DND-41 (cell line): Measurements from ENCODE around the gene REN.

ENCODE experiments used
- ATAC-seq: fragments of 200-7000 bp; cut with Tn5 transposase; 3 replicates; pipeline ENCODE4 v1.9.1; 2021; ENCODE audit warnings: low read depth; ENCODE audit not compliant: insufficient read depth
- DNase-seq: peaks from one replicate; pipeline ENCODE4 v3.0.0-alpha.2; 2020
- H2AFZ ChIP-seq: 2 replicates; pipeline ENCODE4 v1.6.0; 2012; ENCODE audit warnings: low read depth, low read length
- H3K27ac ChIP-seq: 2 replicates; pipeline ENCODE4 v1.5.1; 2012; ENCODE audit warnings: low read length, inconsistent platforms
- H3K27me3 ChIP-seq: fragments of 200-600 bp; sonication (generic); 2 replicates; pipeline ENCODE4 v1.6.0; 2012; ENCODE audit warnings: low read length, mild to moderate bottlenecking, inconsistent platforms; ENCODE audit not compliant: insufficient read depth, poor library complexity
- H3K36me3 ChIP-seq: 2 replicates; pipeline ENCODE4 v1.5.1; 2012; ENCODE audit warnings: low read length, inconsistent platforms; ENCODE audit not compliant: insufficient read depth
- H3K4me1 ChIP-seq: 2 replicates; pipeline ENCODE4 v1.5.1; 2012; ENCODE audit warnings: mild to moderate bottlenecking, low read length; ENCODE audit not compliant: insufficient read depth
- H3K4me2 ChIP-seq: 2 replicates; pipeline ENCODE4 v1.6.0; 2012; ENCODE audit warnings: mild to moderate bottlenecking, moderate library complexity, low read length, inconsistent platforms; ENCODE audit not compliant: insufficient read depth
- H3K4me3 ChIP-seq, 2 experiments: fragments of 200-600 bp in 1 of 2; shearing (Covaris generic) in 1 of 2; 2 replicates each; pipeline ENCODE4 v1.5.1; 2012 to 2016; ENCODE audit warnings: inconsistent platforms in 2 of 2, low read length in 2 of 2, mild to moderate bottlenecking in 2 of 2, low read depth in 1 of 2, moderate library complexity in 1 of 2
- H3K79me2 ChIP-seq: 2 replicates; pipeline ENCODE4 v1.6.0; 2012; ENCODE audit warnings: low read length, inconsistent platforms; ENCODE audit not compliant: insufficient read depth
- H3K9ac ChIP-seq: 2 replicates; pipeline ENCODE4 v1.6.0; 2012; ENCODE audit warnings: low read depth, mild to moderate bottlenecking, inconsistent platforms, low read length, moderate library complexity
- H3K9me3 ChIP-seq: 2 replicates; pipeline ENCODE4 v1.5.1; 2012; ENCODE audit warnings: low read length, moderate library complexity, mild to moderate bottlenecking, inconsistent platforms; ENCODE audit not compliant: insufficient read depth, severe bottlenecking
- H4K20me1 ChIP-seq: 2 replicates; pipeline ENCODE4 v1.6.0; 2012; ENCODE audit warnings: low read length; ENCODE audit not compliant: insufficient read depth
- EZH2 ChIP-seq: IDR thresholded peaks from 3 replicates; pipeline ENCODE4 v1.6.1; 2012; ENCODE audit warnings: borderline replicate concordance, low read depth, mild to moderate bottlenecking, moderate library complexity, low read length, inconsistent platforms; ENCODE audit not compliant: severe bottlenecking
- TF ChIP-seq, protein P1 (sequence below): IDR thresholded peaks from 2 replicates; pipeline ENCODE4 v1.5.1; 2012; ENCODE audit warnings: borderline replicate concordance, low read length, moderate library complexity, mild to moderate bottlenecking; ENCODE audit not compliant: poor library complexity, severe bottlenecking; ENCODE audit errors: extremely low read depth

The REN gene

DNA sequence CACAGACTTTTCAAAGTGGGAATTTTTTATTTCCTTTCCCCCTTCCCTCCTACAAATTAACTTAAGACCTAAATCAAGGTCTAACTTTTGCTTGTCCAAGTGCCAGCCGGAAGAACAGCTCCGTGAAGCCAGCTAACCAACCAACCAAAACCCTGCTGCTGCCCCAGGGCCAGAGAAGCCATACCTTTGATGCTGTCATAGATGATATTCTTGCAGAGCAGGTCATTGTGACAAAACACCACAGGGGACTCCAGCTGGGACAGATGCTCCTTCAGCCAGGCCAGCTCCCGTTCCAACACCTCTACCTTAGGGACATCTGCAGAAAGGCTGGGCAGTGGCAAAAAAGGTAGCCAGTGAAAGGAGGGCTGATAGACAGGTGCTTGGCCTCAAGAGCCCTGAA lies 25.0 kb downstream of the REN start:
- TF ChIP-seq EZH2 = no peak
- TF ChIP-seq, protein P1, sequence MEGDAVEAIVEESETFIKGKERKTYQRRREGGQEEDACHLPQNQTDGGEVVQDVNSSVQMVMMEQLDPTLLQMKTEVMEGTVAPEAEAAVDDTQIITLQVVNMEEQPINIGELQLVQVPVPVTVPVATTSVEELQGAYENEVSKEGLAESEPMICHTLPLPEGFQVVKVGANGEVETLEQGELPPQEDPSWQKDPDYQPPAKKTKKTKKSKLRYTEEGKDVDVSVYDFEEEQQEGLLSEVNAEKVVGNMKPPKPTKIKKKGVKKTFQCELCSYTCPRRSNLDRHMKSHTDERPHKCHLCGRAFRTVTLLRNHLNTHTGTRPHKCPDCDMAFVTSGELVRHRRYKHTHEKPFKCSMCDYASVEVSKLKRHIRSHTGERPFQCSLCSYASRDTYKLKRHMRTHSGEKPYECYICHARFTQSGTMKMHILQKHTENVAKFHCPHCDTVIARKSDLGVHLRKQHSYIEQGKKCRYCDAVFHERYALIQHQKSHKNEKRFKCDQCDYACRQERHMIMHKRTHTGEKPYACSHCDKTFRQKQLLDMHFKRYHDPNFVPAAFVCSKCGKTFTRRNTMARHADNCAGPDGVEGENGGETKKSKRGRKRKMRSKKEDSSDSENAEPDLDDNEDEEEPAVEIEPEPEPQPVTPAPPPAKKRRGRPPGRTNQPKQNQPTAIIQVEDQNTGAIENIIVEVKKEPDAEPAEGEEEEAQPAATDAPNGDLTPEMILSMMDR = no peak
- Histone ChIP-seq H3K4me3 (no peak overlapping the region), H4K20me1 (no peaks in the 10 kb centered on the region), H3K4me1 (no peaks in the 10 kb centered on the region), H3K27me3 (peaks cover 3% of the 10 kb centered on the region), H3K27ac (no peak overlapping the region), H3K9me3 (no peaks in the 10 kb centered on the region), H3K4me2 (no peak overlapping the region), H3K9ac (no peak overlapping the region), H3K79me2 (no peaks in the 10 kb centered on the region), H2AFZ (no peak overlapping the region), H3K36me3 (no peaks in the 10 kb centered on the region)
- no peak for DNase-seq
- no peak for ATAC-seq

DNA sequence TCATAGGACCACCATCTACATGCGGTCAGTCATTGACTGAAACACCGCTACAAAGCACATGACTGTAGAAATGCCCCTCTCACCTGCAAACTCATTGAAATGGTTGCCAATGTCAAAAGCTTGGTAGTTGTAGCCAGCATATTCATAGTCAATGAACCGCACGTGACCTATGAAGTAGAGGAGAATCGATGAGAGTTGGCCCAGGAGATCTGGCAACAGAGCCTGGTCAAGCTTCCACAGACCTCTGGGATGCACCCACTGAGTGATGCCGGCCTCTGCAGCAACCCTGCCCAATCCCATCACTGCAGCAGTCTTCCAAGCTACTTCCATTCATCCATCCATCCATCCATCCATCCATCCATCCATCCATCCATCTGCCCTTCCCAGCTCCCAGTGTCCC lies 26.2 kb downstream of the REN start:
- no peak for ATAC-seq
- no peak overlapping the region for H3K4me3 ChIP-seq
- no peak for DNase-seq
- no peak overlapping the region for H3K27ac ChIP-seq
- H3K36me3 ChIP-seq = no peaks in the 10 kb centered on the region
- H2AFZ ChIP-seq = no peak overlapping the region
- no peak overlapping the region for H3K9ac ChIP-seq
- no peak overlapping the region for H3K4me2 ChIP-seq
- peaks cover 3% of the 10 kb centered on the region for H3K27me3 ChIP-seq
- no peaks in the 10 kb centered on the region for H3K4me1 ChIP-seq
- H4K20me1 ChIP-seq = no peaks in the 10 kb centered on the region
- no peaks in the 10 kb centered on the region for H3K79me2 ChIP-seq
- no peaks in the 10 kb centered on the region for H3K9me3 ChIP-seq
- no peak for TF ChIP-seq EZH2
- TF ChIP-seq, protein P1 = no peak

DNA sequence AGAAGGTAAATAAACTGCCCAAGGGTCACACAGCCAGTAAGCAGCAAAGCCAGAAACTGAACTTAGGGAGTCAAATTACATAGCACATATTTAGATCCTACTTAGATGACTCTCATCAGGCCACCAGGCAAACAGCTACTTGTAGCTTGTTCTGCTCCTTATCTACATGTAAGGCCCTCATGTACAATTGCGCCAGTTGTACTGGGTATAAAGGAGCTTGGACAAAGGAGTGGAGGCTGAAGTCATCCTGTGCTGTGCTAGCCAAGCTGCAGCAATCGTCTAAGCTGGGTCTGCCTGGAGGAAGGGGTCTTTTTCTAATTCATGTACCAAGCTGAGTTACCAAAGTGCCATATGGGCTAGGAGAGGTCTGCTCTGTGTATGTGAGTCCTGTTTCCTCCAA lies 27.0 kb downstream of the REN start:
- ATAC-seq = no peak
- no peak for DNase-seq
- TF ChIP-seq, protein P1 = no peak
- TF ChIP-seq EZH2 = no peak
- Histone ChIP-seq H3K9me3 (no peaks in the 10 kb centered on the region), H2AFZ (no peak overlapping the region), H3K79me2 (no peaks in the 10 kb centered on the region), H3K27ac (no peak overlapping the region), H4K20me1 (no peaks in the 10 kb centered on the region), H3K4me1 (no peaks in the 10 kb centered on the region), H3K27me3 (peaks cover 3% of the 10 kb centered on the region), H3K4me3 (no peak overlapping the region), H3K4me2 (no peak overlapping the region), H3K36me3 (no peaks in the 10 kb centered on the region), H3K9ac (no peak overlapping the region)

DNA sequence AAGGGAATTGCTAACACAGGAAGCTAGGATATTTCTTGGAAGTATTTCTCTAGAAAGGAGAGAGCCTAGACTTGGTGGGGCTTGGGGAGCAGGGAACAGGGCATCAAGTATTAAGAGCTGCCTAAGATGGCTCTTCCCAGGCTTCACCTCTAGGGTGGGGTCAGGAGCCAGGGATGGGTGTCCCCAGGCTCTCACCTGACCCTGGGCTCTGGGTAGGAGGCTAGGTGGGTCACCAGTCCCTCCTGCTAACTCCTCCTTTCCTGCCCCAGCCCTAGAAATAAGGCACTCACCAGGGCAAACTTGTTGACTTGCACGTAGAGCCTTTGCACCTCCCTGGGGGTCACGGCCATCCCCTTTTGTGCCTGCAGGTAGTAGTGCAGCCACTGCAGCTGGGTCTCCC lies 29.3 kb downstream of the REN start:
- no peaks in the 10 kb centered on the region for H3K79me2 ChIP-seq
- no peak overlapping the region for H3K4me3 ChIP-seq
- no peaks in the 10 kb centered on the region for H3K4me1 ChIP-seq
- no peak overlapping the region for H3K9ac ChIP-seq
- H3K36me3 ChIP-seq = no peaks in the 10 kb centered on the region
- no peaks in the 10 kb centered on the region for H3K9me3 ChIP-seq
- H2AFZ ChIP-seq = no peak overlapping the region
- ATAC-seq (no peak), DNase-seq (no peak)
- H3K27ac ChIP-seq = no peak overlapping the region
- H3K27me3 ChIP-seq = peaks cover 3% of the 10 kb centered on the region
- H3K4me2 ChIP-seq = no peak overlapping the region
- TF ChIP-seq, protein P1 = no peak
- no peak for TF ChIP-seq EZH2
- H4K20me1 ChIP-seq = no peaks in the 10 kb centered on the region
